GM12878 (cell line): ENCODE measurements around the gene MEMO1. TPM values are rescaled to one million over a fixed set of nuclear protein-coding genes. Genes with fewer than 3 reads are reported as not detected.
A peak's percentile ranks its signal among the peaks of the same experiment; 100 is the strongest.

Experiments
- ATAC-seq: fragments of 200-7000 bp; cut with Tn5 transposase; 3 replicates; pipeline ENCODE4 v1.9.1; 2020; ENCODE audit warnings: mild to moderate bottlenecking, moderate library complexity
- BruUV-seq: library from RNA; stranded (reverse); fragments of 400-500 nt; replicated peaks from 2 replicates; lab custom pipeline; 2021; lab: Mats Ljungman, UMichigan
- CTCF ChIA-PET: fragments of 300-600 bp; sonication (Branson Sonifier 250); formaldehyde crosslinking; extraction: SDS; loops from one replicate; lab custom pipeline; 2021; ENCODE audit warnings: inconsistent platforms; lab: Yijun Ruan, JAX
- POLR2A ChIA-PET: fragments of 350-600 bp; formaldehyde crosslinking; extraction: SDS; loops from one replicate; lab custom pipeline; 2021; ENCODE audit warnings: inconsistent platforms; lab: Charles Lee
- RAD21 ChIA-PET: fragments of 300-600 bp; sonication (Branson Sonifier 250); formaldehyde crosslinking; loops from one replicate; lab custom pipeline; 2023; ENCODE audit warnings: antibody characterized with exemption; ENCODE audit not compliant: unreplicated experiment; lab: Charles Lee
- SMC1A ChIA-PET: fragments of 300-600 bp; sonication (Branson Sonifier 250); formaldehyde crosslinking; loops from one replicate; lab custom pipeline; 2023; ENCODE audit not compliant: unreplicated experiment, uncharacterized antibody; lab: Charles Lee
- DNase-seq: peaks from one replicate; pipeline ENCODE4 v3.0.0-alpha.2; 2011; ENCODE audit warnings: low read depth, low spot score
- FAIRE-seq: peaks from 3 replicates; lab custom pipeline; 2011; peaks lifted over from hg19 to GRCh38; lab: Jason Lieb, UNC
- H2AFZ ChIP-seq: 2 replicates; pipeline ENCODE4 v1.6.0; 2011; ENCODE audit warnings: low read depth, low read length, control low read depth; ENCODE audit not compliant: control insufficient read depth
- H3K27ac ChIP-seq: 2 replicates; pipeline ENCODE4 v1.5.1; 2011; ENCODE audit warnings: control low read depth; ENCODE audit not compliant: control insufficient read depth, insufficient read depth
- H3K27me3 ChIP-seq, 2 experiments: replicated peaks in 1 of 2; 2 replicates each; pipeline versions ENCODE4 v1.6.0 to v1.6.1; 2011; ENCODE audit warnings: low read length in 1 of 2; ENCODE audit not compliant: control insufficient read depth in 2 of 2, insufficient read depth in 2 of 2
- H3K36me3 ChIP-seq, 2 experiments: 2 replicates each; pipeline ENCODE4 v1.5.1; 2011; ENCODE audit warnings: low read length in 1 of 2; ENCODE audit not compliant: control insufficient read depth in 2 of 2, insufficient read depth in 2 of 2
- H3K4me1 ChIP-seq: 2 replicates; pipeline ENCODE4 v1.6.1; 2011; ENCODE audit warnings: mild to moderate bottlenecking, low read length, moderate library complexity, mixed read lengths; ENCODE audit not compliant: control insufficient read depth, insufficient read depth
- H3K4me2 ChIP-seq: 2 replicates; pipeline ENCODE4 v1.6.0; 2011; ENCODE audit warnings: control low read depth; ENCODE audit not compliant: control insufficient read depth, insufficient read depth
- H3K4me3 ChIP-seq: fragments of 200-600 bp; sonication (generic); 2 replicates; pipeline ENCODE4 v1.5.1; 2016
- H3K79me2 ChIP-seq: 2 replicates; pipeline ENCODE4 v1.6.0; 2011; ENCODE audit warnings: low read length; ENCODE audit not compliant: control insufficient read depth, insufficient read depth
- H3K9ac ChIP-seq: 2 replicates; pipeline ENCODE4 v1.8.0; 2011; ENCODE audit warnings: low read length, control low read depth, mixed read lengths; ENCODE audit not compliant: control insufficient read depth, insufficient read depth
- H3K9me3 ChIP-seq: replicated peaks from 3 replicates; pipeline ENCODE4 v1.5.1; 2011; ENCODE audit warnings: mild to moderate bottlenecking, low read length; ENCODE audit not compliant: control insufficient read depth, insufficient read depth
- H4K20me1 ChIP-seq: 2 replicates; pipeline ENCODE4 v1.6.0; 2011; ENCODE audit not compliant: control insufficient read depth, insufficient read depth
- BHLHE40 ChIP-seq, 2 experiments: fragments of 450-650 bp in 1 of 2; IDR thresholded peaks; 2 replicates each; pipeline ENCODE4 v1.6.1; 2011 to 2017; ENCODE audit warnings: low read depth in 2 of 2, borderline replicate concordance in 1 of 2, improper control_type of control experiment in 1 of 2, low read length in 1 of 2, mild to moderate bottlenecking in 1 of 2
- BRCA1 ChIP-seq: IDR thresholded peaks from 2 replicates; pipeline ENCODE4 v1.6.1; 2011; ENCODE audit warnings: low read depth, low read length, improper control_type of control experiment
- CEBPB ChIP-seq, 2 experiments: fragments of 150-350 bp in 1 of 2; IDR thresholded peaks; 2 replicates each; pipeline ENCODE4 v1.6.1; 2012 to 2014; ENCODE audit warnings: low read depth in 2 of 2, low read length in 2 of 2, borderline replicate concordance in 1 of 2, inconsistent platforms in 1 of 2
- CREB1 ChIP-seq: IDR thresholded peaks from 2 replicates; pipeline ENCODE4 v1.6.1; 2012; ENCODE audit warnings: low read depth, mild to moderate bottlenecking, inconsistent platforms
- FOXK2 ChIP-seq: fragments of 450-650 bp; IDR thresholded peaks from 2 replicates; pipeline ENCODE4 v1.6.1; 2017; ENCODE audit warnings: mild to moderate bottlenecking, moderate library complexity
- HDAC2 ChIP-seq: fragments of 200-600 bp; sonication (generic); IDR thresholded peaks from 2 replicates; pipeline ENCODE4 v1.6.1; 2017
- HDGF ChIP-seq: fragments of 450-650 bp; IDR thresholded peaks from 2 replicates; pipeline ENCODE4 v1.6.1; 2016; ENCODE audit warnings: antibody characterized with exemption
- MTA3 ChIP-seq: IDR thresholded peaks from 2 replicates; pipeline ENCODE4 v1.6.1; 2012; ENCODE audit warnings: low read length, inconsistent platforms, borderline replicate concordance
- NBN ChIP-seq: fragments of 450-650 bp; IDR thresholded peaks from 2 replicates; pipeline ENCODE4 v1.6.1; 2016
- RELB ChIP-seq: fragments of 450-650 bp; IDR thresholded peaks from 2 replicates; pipeline ENCODE4 v1.6.1; 2017; ENCODE audit warnings: low read depth, mild to moderate bottlenecking, moderate library complexity
- RFX5 ChIP-seq: IDR thresholded peaks from 2 replicates; pipeline ENCODE4 v1.6.1; 2011; ENCODE audit warnings: low read depth, low read length, improper control_type of control experiment
- SRF ChIP-seq, 2 experiments: IDR thresholded peaks; 2 replicates each; pipeline ENCODE4 v1.6.1; 2011; ENCODE audit warnings: low read depth in 2 of 2, low read length in 2 of 2, mild to moderate bottlenecking in 1 of 2, moderate library complexity in 1 of 2
- STAT3 ChIP-seq: IDR thresholded peaks from 2 replicates; pipeline ENCODE4 v1.6.1; 2011; ENCODE audit warnings: low read depth, low read length, improper control_type of control experiment
- SUPT20H ChIP-seq: IDR thresholded peaks from 2 replicates; pipeline ENCODE4 v1.6.1; 2011; ENCODE audit warnings: low read depth, mild to moderate bottlenecking, low read length, moderate library complexity, borderline replicate concordance; ENCODE audit not compliant: control insufficient read depth
- TAF1 ChIP-seq: IDR thresholded peaks from 2 replicates; pipeline ENCODE4 v1.6.1; 2011; ENCODE audit warnings: mild to moderate bottlenecking, low read depth, low read length, borderline replicate concordance
- USF2 ChIP-seq: IDR thresholded peaks from 2 replicates; pipeline ENCODE4 v1.6.1; 2011; ENCODE audit warnings: low read depth, low read length, improper control_type of control experiment, borderline replicate concordance
- WGBS: methylation state at CpG from one replicate; pipeline ENCODE4 v1.1.6; 2016; ENCODE audit warnings: low lambda C conversion rate; ENCODE audit not compliant: insufficient replicate concordance, insufficient coverage; ENCODE audit errors: missing lambda C conversion rate; 5-methylcytosine and 5-hydroxymethylcytosine counted together
- in situ Hi-C: fragments of 300-500 bp; cut with MboI; formaldehyde crosslinking; loops from 9 replicates; pipeline ENCODE4 v1.14.3; 2018; ENCODE audit warnings: mixed read lengths
- intact Hi-C: fragments of 100-400 bp; cut with micrococcal nuclease; formaldehyde crosslinking; loops from one replicate; pipeline ENCODE4 v1.14.2; 2022; ENCODE audit not compliant: unreplicated experiment
- polyA plus RNA-seq, 11 experiments: library from polyadenylated mRNA; depleted of rRNA in 4 of 11; unstranded in 6 of 11; stranded (reverse) in 5 of 11; fragments of >200 nt; fragmentation: Nextera tagmentation in 4 of 11; fragmentation: Illumina TruSeq in 1 of 11; extraction: Ambion mirVana in 4 of 11; extraction: Trizol in 1 of 11; gene quantifications; 1 replicate in 1 of 11; 2 replicates in 10 of 11; pipeline versions ENCODE4 v1.2.1 to v1.2.3, GENCODE V29; 2011 to 2016; ENCODE audit warnings: inconsistent platforms in 2 of 11, missing spikeins in 2 of 11, low read depth in 1 of 11
- total RNA-seq, 4 experiments: library from RNA; depleted of rRNA in 3 of 4; stranded (reverse); fragments of >200 nt in 3 of 4; fragmentation: Illumina TruSeq in 1 of 4; extraction: Trizol in 1 of 4; gene quantifications; 2 replicates each; pipeline versions ENCODE4 v1.2.1 to v1.2.3, GENCODE V29; 2013 to 2021
- TF ChIP-seq, protein P1 (sequence below), 3 experiments: IDR thresholded peaks in 2 of 3; conservative IDR thresholded peaks in 1 of 3; 2 replicates each; pipeline ENCODE4 v1.5.1; 2011; ENCODE audit warnings: low read depth in 3 of 3, low read length in 3 of 3, mild to moderate bottlenecking in 3 of 3, control low read depth in 2 of 3, moderate library complexity in 2 of 3, inconsistent platforms in 1 of 3, mixed read lengths in 1 of 3; ENCODE audit not compliant: control insufficient read depth in 2 of 3, insufficient read depth in 1 of 3; ENCODE audit errors: extremely low read depth in 1 of 3

MEMO1 gene
- total and polyA plus RNA-seq, 10 of the 15 experiments (the other 5 are each of a cell fraction or from before 2014, with no cell fraction given): 39.8 to 99.1 (median 72.2) TPM

- Histone ChIP-seq H4K20me1 (no peaks in the 10 kb centered on the region), H3K27ac (peak overlapping the region; percentile 72), H3K27me3 (no peaks in the 10 kb centered on the region), H3K4me1 (peaks cover 11% of the 10 kb centered on the region; the same call in 1 of the 2 replicates), H3K4me2 (peak overlapping the region; percentile 70), H3K9ac (no peak overlapping the region), H3K36me3 (no peaks in the 10 kb centered on the region; a peak in 2 of 4 replicates), H2AFZ (peak overlapping the region; percentile 63), H3K79me2 (peaks cover 73% of the 10 kb centered on the region), H3K4me3 (0 out of 2 replicates have a peak overlapping the region, but pooled peaks have one; percentile 7), H3K9me3 (peaks cover 4% of the 10 kb centered on the region)
- peak; percentile 76 for DNase-seq
- peak; percentile 79 for FAIRE-seq
- in situ Hi-C loops (no loop called here), intact Hi-C loops (no loop called here)
- SMC1A ChIA-PET: interaction anchor here (0.9 to 1.4 kb wide), 4 partner anchors 10 to 59 kb away, joined by 3 to 5 read pairs (median 4); no protein-coding TSS in a partner anchor
- POLR2A ChIA-PET: interaction anchor here (1.2 to 1.9 kb wide), 2 partner anchors 23 to 28 kb away, joined by 4 read pairs; no protein-coding TSS in a partner anchor
- RAD21 ChIA-PET: interaction anchor here (1.0 kb wide), 1 partner anchor 20 kb away, joined by 3 read pairs; no protein-coding TSS in a partner anchor
- CTCF ChIA-PET: interaction anchor here (1.8 kb wide), 1 partner anchor 17 kb away, joined by 4 read pairs; no protein-coding TSS in a partner anchor
- peak; percentile 100 for ATAC-seq
- 2% methylated on average over 6 of the region's 6 CpGs for WGBS
- BruUV-seq: no TSS peak
- TF ChIP-seq TAF1 (no peak), BHLHE40 (IDR thresholded peaks at IDR 0.05; ENCODE audit: borderline replicate concordance in 1 of 2, low read depth in 2 of 2, low read length in 1 of 2) (peak in 1 of 2 experiments; percentile 49; a peak in 1 of 4 replicates), MTA3 (no peak), FOXK2 (no peak), HDGF (no peak), NBN (0 out of 2 replicates have a peak, but pooled peaks have one; percentile 48), SUPT20H (no peak), HDAC2 (no peak), CREB1 (peak; percentile 95), RFX5 (peak; percentile 99), STAT3 (0 out of 2 replicates have a peak, but pooled peaks have one; percentile 65), BRCA1 (no peak), USF2 (no peak), CEBPB (IDR thresholded peaks at IDR 0.05; ENCODE audit: borderline replicate concordance in 1 of 2, low read depth in 2 of 2, low read length in 2 of 2) (peak in 1 of 2 experiments; percentile 76; a peak in 1 of 4 replicates), RELB (no peak), SRF (IDR thresholded peaks at IDR 0.05; ENCODE audit: low read depth in 2 of 2, low read length in 2 of 2) (peak in 1 of 2 experiments; percentile 52; a peak in 1 of 4 replicates)
- TF ChIP-seq, protein P1, sequence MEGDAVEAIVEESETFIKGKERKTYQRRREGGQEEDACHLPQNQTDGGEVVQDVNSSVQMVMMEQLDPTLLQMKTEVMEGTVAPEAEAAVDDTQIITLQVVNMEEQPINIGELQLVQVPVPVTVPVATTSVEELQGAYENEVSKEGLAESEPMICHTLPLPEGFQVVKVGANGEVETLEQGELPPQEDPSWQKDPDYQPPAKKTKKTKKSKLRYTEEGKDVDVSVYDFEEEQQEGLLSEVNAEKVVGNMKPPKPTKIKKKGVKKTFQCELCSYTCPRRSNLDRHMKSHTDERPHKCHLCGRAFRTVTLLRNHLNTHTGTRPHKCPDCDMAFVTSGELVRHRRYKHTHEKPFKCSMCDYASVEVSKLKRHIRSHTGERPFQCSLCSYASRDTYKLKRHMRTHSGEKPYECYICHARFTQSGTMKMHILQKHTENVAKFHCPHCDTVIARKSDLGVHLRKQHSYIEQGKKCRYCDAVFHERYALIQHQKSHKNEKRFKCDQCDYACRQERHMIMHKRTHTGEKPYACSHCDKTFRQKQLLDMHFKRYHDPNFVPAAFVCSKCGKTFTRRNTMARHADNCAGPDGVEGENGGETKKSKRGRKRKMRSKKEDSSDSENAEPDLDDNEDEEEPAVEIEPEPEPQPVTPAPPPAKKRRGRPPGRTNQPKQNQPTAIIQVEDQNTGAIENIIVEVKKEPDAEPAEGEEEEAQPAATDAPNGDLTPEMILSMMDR (IDR thresholded peaks at IDR 0.05 in 2 of 3, conservative IDR thresholded peaks at IDR 0.05 in 1 of 3; ENCODE audit: control insufficient read depth in 2 of 3, extremely low read depth in 1 of 3, insufficient read depth in 1 of 3, low read depth in 3 of 3, low read length in 3 of 3): peak in 1 of 3 experiments; percentile 23; a peak in 1 of 6 replicates
Measured at GRCh38 chr2:31980674-31981356, 30.0 kb downstream of the MEMO1 start.
